ENCODE data around the gene CALHM1.

The CALHM1 gene

GRCh38 chr10:103413564-103413963 is 45.1 kb downstream of the CALHM1 start:
- WGBS (ENCODE audit: insufficient coverage, insufficient read length): no CpG with 5 or more reads among the region's 2 CpGs

More at GRCh38 chr10:103413564-103413963, 45.1 kb downstream of the CALHM1 start:
- no peak overlapping the region for H3K4me3 ChIP-seq (ENCODE audit: low read length)
- no peak for DNase-seq (ENCODE audit: low read depth, low spot score)
- H3K36me3 ChIP-seq (ENCODE audit: control insufficient read depth, insufficient read depth, low read length): peaks cover 53% of the 10 kb centered on the region
- no peaks in the 10 kb centered on the region for H3K4me1 ChIP-seq (ENCODE audit: control insufficient read depth, insufficient read depth, low read length)
- H3K27ac ChIP-seq (ENCODE audit: low read length): no peak overlapping the region
- no peaks in the 10 kb centered on the region for H3K9me3 ChIP-seq (ENCODE audit: control insufficient read depth, insufficient read depth, low read length)
- H3K27me3 ChIP-seq (ENCODE audit: control insufficient read depth, insufficient read depth, low read length): no peaks in the 10 kb centered on the region
